MCF 10A (cell line): ENCODE measurements around the gene USP40. TPM values are rescaled to one million over a fixed set of nuclear protein-coding genes. Genes with fewer than 3 reads are reported as not detected.

Source experiments
- BruUV-seq: library from RNA; stranded (reverse); fragments of 400-500 nt; replicated peaks from 2 replicates; lab custom pipeline; 2021; lab: Mats Ljungman, UMichigan
- CTCF ChIA-PET: fragments of 300-600 bp; sonication (Branson Sonifier 250); formaldehyde crosslinking; extraction: SDS; loops from one replicate; lab custom pipeline; 2021; ENCODE audit warnings: antibody characterized with exemption, inconsistent platforms; lab: Yijun Ruan, JAX
- POLR2A ChIA-PET: fragments of 300-600, 350-650 bp; sonication (Branson Sonifier 250); formaldehyde crosslinking; extraction: SDS; loops from one replicate; lab custom pipeline; 2020; ENCODE audit warnings: antibody characterized with exemption, inconsistent platforms; lab: Yijun Ruan, JAX
- DNase-seq: peaks from one replicate; pipeline ENCODE4 v3.0.0-alpha.2; 2018; ENCODE audit not compliant: unreplicated experiment
- H3K27ac Mint-ChIP-seq: one replicate; pipeline ENCODE4 v1.8.0; 2022; ENCODE audit warnings: mild to moderate bottlenecking, low read depth, mixed read lengths; ENCODE audit not compliant: unreplicated experiment
- H3K27me3 Mint-ChIP-seq: one replicate; pipeline ENCODE4 v1.8.0; 2022; ENCODE audit warnings: mixed read lengths; ENCODE audit not compliant: insufficient read depth, unreplicated experiment
- H3K36me3 Mint-ChIP-seq: one replicate; pipeline ENCODE4 v1.8.0; 2022; ENCODE audit warnings: mild to moderate bottlenecking, moderate library complexity, mixed read lengths; ENCODE audit not compliant: insufficient read depth, unreplicated experiment
- H3K4me1 Mint-ChIP-seq: one replicate; pipeline ENCODE4 v1.8.0; 2022; ENCODE audit warnings: mixed read lengths; ENCODE audit not compliant: insufficient read depth, unreplicated experiment
- H3K4me3 Mint-ChIP-seq: one replicate; pipeline ENCODE4 v1.8.0; 2022; ENCODE audit warnings: mild to moderate bottlenecking, moderate library complexity, mixed read lengths; ENCODE audit not compliant: unreplicated experiment
- H3K9me3 Mint-ChIP-seq: one replicate; pipeline ENCODE4 v1.8.0; 2022; ENCODE audit warnings: mixed read lengths; ENCODE audit not compliant: unreplicated experiment
- intact Hi-C: fragments of 100-400 bp; cut with micrococcal nuclease; formaldehyde crosslinking; loops from 2 replicates; pipeline ENCODE4 v1.14.1; 2022
- total RNA-seq: library from RNA; stranded (reverse); gene quantifications from 2 replicates; pipeline ENCODE4 v1.2.3, GENCODE V29; 2022
- TF ChIP-seq, protein P1 (sequence below): fragments of 200-600 bp; IDR thresholded peaks from one replicate; pipeline ENCODE4 v1.8.0; 2022; ENCODE audit warnings: antibody characterized with exemption, mild to moderate bottlenecking; ENCODE audit not compliant: unreplicated experiment

USP40 gene
- total RNA-seq, 1 experiment from 2014 or later: 56.3 TPM

DNA sequence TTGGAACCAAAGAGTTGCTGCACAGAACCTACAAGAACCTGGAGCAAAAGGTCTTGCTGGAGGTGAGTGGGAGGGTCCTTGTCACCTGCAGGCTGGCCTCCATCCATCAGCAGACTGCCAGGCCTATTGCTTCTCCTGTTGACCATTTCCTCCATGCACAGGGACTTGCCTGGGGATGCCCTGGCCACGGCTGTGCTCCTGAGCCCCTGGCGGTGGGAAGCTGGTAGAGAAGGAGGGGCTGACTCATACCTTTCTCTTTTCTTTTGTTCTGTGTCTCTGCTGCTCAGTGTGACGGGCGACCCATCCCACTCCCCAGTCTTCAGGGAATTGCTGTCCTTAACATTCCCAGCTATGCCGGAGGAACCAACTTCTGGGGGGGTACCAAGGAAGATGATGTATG lies 109.6 kb downstream of the USP40 start:
- intact Hi-C loops: no loop called here
- Mint-ChIP-seq H3K4me1 (no peaks in the 10 kb centered on the region), H3K27ac (no peak overlapping the region), H3K9me3 (no peaks in the 10 kb centered on the region), H3K27me3 (no peaks in the 10 kb centered on the region), H3K4me3 (no peak overlapping the region), H3K36me3 (peaks cover 69% of the 10 kb centered on the region)
- POLR2A ChIA-PET: no interaction called here
- CTCF ChIA-PET: interaction anchor here (0.7 to 1.6 kb wide), 2 partner anchors 52 to 54 kb away, joined by 3 to 4 read pairs; no protein-coding TSS in a partner anchor
- TF ChIP-seq, protein P1, sequence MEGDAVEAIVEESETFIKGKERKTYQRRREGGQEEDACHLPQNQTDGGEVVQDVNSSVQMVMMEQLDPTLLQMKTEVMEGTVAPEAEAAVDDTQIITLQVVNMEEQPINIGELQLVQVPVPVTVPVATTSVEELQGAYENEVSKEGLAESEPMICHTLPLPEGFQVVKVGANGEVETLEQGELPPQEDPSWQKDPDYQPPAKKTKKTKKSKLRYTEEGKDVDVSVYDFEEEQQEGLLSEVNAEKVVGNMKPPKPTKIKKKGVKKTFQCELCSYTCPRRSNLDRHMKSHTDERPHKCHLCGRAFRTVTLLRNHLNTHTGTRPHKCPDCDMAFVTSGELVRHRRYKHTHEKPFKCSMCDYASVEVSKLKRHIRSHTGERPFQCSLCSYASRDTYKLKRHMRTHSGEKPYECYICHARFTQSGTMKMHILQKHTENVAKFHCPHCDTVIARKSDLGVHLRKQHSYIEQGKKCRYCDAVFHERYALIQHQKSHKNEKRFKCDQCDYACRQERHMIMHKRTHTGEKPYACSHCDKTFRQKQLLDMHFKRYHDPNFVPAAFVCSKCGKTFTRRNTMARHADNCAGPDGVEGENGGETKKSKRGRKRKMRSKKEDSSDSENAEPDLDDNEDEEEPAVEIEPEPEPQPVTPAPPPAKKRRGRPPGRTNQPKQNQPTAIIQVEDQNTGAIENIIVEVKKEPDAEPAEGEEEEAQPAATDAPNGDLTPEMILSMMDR: no peak
- BruUV-seq: no TSS peak
- no peak for DNase-seq

DNA sequence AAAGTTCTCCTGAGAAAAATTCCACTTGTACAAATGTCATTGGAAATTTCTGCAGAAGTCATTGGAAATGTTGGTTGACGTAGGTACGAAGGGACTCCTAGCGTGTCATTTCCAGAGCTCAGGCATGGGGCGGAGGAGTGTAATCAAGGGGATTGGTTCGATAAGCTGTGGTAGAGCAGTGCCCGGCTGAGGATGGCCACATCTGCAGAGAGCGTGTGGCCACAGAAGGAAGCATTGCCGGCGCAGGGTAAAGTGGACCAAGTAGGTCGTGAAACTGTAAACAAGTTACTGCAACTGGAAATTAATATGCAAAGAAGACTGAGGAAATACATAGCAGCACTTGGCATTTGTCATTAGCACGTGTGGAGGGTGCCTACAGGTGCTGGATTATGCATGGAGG lies 110.5 kb downstream of the USP40 start:
- intact Hi-C loops: no loop called here
- Mint-ChIP-seq H3K9me3 (no peaks in the 10 kb centered on the region), H3K4me3 (no peak overlapping the region), H3K36me3 (peaks cover 70% of the 10 kb centered on the region), H3K27me3 (no peaks in the 10 kb centered on the region), H3K27ac (no peak overlapping the region), H3K4me1 (no peaks in the 10 kb centered on the region)
- ChIA-PET POLR2A (interaction anchor here (0.7 kb wide), 1 partner anchor 146 kb away, joined by 3 read pairs; no protein-coding TSS in a partner anchor), CTCF (interaction anchor here (1.3 to 1.4 kb wide), 2 partner anchors 13 to 377 kb away, joined by 3 to 6 read pairs; no protein-coding TSS in a partner anchor)
- TF ChIP-seq, protein P1: no peak
- no peak for DNase-seq
- BruUV-seq: no TSS peak

DNA sequence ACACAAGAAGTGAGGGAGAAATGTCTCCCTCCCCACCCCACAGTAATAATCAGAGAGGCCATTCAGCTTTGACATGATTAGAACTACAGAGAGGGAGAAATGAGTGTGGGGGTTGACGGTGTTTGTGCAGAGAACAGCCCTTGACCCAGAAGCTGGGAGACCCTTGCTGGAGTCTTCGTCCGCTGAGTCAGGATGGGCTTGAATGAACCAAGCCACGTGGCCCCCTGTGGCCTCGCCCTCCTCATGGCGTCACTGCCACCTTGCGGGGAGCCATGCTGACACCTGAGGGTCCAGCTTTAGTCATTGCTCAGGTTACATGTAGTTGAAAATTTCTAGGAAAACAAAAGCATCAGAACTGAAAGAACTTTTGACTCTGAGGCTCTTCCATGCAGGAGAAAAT lies 111.1 kb downstream of the USP40 start:
- Mint-ChIP-seq H3K9me3 (no peaks in the 10 kb centered on the region), H3K4me3 (no peak overlapping the region), H3K4me1 (no peaks in the 10 kb centered on the region), H3K27me3 (no peaks in the 10 kb centered on the region), H3K27ac (no peak overlapping the region), H3K36me3 (peaks cover 70% of the 10 kb centered on the region)
- DNase-seq: no peak
- intact Hi-C loops: no loop called here
- POLR2A ChIA-PET: interaction anchor here (0.7 kb wide), 2 partner anchors 146 to 174 kb away, joined by 3 read pairs; no protein-coding TSS in a partner anchor
- BruUV-seq: no TSS peak
- TF ChIP-seq, protein P1: no peak
- CTCF ChIA-PET: interaction anchor here (0.5 to 1.4 kb wide), 3 partner anchors 12 to 377 kb away, joined by 3 to 6 read pairs (median 3); no protein-coding TSS in a partner anchor

DNA sequence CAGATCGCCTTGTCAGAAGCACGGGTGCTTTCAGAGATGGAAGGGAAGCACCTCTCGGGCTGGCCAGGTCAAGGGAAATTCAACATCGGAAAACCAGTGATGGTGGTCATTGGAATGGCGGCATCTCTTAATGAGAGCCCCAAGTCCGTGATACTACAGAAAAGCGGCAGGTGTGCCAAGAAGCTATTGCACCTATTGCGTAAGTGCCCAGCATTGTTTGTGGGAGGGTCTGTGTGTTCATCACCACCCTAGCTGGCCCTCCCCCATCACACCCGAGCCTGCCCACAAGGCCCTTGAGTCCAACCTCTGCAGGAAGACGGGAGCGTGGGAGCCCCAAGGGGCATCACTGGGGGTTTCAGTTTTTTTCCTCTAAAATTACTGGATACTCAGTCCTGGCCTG lies 111.6 kb downstream of the USP40 start:
- no peak for DNase-seq
- no TSS peak for BruUV-seq
- Mint-ChIP-seq H3K27me3 (no peaks in the 10 kb centered on the region), H3K27ac (no peak overlapping the region), H3K4me1 (no peaks in the 10 kb centered on the region), H3K36me3 (peaks cover 70% of the 10 kb centered on the region), H3K4me3 (no peak overlapping the region), H3K9me3 (no peaks in the 10 kb centered on the region)
- TF ChIP-seq, protein P1: no peak
- ChIA-PET POLR2A (interaction anchor here (0.7 kb wide), 1 partner anchor 173 kb away, joined by 3 read pairs; no protein-coding TSS in a partner anchor), CTCF (interaction anchor here (1.3 to 1.4 kb wide), 2 partner anchors 12 to 378 kb away, joined by 3 to 6 read pairs; no protein-coding TSS in a partner anchor)
- intact Hi-C loops: no loop called here
